Activated CD4-positive, CD25-positive, alpha-beta regulatory T cell treated with anti-CD3 and anti-CD28 coated beads, Interleukin-2, amount 50 U/mL, for 24 hours (primary cell): ENCODE measurements around the gene PPP1R12C.
"Not testable (repeated sequence)": the region's sequence is repeated elsewhere in the genome, so short reads cannot be mapped to it uniquely, and the experiment has no call there.

ENCODE experiments used
- ATAC-seq, 2 donors: fragments of 150-1000 bp; cut with Tn5 transposase; one replicate each; pipeline ENCODE4 v1.10.0; 2021; ENCODE audit warnings: mild to moderate bottlenecking in 1 of 2, moderate library complexity in 1 of 2

PPP1R12C gene

DNA sequence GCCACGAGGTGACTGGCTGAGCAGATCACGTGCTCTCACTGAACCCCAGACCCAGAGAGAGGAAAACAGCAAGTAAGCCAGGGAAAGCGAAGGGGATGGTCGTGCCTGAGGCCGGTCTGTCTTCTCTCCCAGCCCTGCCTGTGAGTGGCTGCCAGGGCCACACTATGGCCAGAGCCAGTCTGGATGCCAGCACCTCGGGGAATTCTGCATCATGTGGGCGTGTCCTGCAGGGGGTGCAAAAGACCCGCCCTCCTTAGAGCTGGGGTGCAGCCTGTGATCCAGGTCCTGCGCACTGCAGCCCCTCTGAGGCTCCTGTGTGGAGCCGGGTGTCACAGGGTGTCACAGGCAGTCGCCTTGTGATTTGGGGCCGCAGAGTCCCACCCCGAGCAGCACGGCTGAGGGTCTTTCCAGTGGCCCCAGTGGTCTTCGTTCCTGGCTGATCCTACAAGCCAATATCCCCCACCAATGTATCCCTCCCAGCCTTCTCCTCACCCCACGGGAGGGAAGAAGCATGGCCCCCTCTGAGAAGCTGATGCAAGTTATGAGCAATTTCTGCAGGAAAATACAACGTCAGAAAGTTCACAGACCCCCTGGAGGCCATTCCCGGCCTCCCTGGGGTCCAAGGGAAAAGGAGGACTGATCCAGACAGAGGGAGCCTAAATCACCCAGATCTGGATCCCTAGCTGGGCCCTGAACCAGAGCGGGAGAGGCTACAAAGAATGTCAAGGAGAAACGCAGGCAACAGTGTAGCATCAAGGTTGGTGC is 7.7 kb downstream of the PPP1R12C start:
- no peak for ATAC-seq

- not testable (repeated sequence) for ATAC-seq
Measured at GRCh38 chr19:55107252-55107651, 10.2 kb downstream of the PPP1R12C start.

GRCh38 chr19:55106591-55106990 is 10.8 kb downstream of the PPP1R12C start:
- no peak for ATAC-seq

- no peak for ATAC-seq
Measured at GRCh38 chr19:55105237-55105636, 12.2 kb downstream of the PPP1R12C start.

DNA sequence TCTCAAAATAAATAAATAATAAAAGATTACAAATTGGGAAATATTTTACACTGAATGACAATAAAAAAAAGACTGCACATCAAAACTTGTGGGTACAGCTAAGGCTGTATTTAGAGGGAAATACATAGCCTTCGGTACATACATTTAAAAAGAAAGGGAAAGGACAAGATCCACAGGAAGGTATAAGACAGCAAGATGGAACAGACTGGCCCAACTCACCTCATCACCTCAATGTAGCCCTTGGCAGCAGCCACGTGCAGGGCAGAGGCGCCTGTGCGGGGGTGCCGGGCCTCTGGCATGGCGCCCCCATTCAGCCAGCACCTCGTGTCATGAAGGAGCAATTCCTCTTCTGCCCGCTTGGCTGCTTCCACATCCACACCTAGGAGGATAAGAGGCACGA is 14.2 kb downstream of the PPP1R12C start:
- no peak for ATAC-seq

DNA sequence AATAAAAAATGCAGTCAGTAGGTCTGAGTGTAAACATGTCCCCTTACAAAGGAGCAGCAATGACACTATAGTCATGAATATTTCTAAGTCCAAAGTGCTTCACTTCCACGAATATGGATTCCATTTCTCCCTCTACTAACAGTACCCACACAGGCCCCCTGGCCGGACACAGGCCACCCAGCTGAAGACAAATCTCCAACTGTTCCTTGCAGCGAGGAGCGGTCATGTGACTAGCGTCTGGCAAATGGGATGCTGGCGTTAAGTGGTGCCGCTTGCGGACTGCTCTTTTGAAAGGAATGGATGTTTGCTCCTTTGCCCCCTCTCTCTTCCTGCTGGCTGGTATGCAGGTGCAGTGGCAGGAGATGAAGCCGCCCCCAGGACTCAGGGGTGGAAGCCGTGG is 16.2 kb downstream of the PPP1R12C start:
- ATAC-seq, result no peak

- ATAC-seq, result no peak
Measured at GRCh38 chr19:55099557-55100506, 17.6 kb downstream of the PPP1R12C start.

DNA sequence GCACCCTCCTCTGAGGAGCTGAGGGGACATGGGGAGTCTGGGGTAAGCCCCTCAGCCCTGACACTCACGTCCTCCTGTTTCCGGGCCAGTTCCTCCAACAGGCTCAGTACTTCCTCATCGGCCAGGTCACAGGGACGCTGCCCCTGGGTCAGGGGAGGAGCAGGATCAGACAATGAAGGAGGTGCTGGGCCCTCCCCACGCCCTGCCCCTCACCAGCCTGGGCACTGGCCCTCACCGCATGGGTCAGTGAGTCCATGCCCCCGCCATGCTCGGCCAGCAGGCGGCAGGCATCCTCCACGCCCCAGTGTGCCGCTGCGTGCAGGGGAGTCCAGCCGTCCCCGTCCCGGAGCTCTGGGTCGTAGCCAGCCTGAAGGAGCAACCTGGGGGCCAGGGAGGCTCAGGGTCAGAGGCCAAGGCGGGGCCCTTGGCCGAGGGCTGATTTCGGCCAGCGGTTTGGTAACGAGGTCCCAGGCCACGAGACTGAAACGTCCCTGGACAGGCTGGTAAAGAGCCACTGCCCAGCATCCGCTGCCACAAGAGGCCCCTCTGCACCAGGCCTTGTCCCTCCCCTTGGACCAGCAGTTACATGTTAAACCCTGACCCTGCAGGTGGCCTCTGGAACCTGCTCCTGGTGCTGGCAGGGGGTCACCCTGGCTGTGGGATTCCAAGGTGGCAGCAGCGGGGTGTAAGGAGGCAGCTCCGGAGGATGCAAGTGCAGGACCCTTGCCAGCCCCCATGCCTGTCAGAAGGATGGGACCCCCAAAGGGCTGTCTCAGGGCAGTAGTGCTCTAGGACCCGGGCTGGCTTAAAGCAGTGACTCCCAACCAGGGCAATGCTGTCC is 18.5 kb downstream of the PPP1R12C start:
- ATAC-seq, result no peak

DNA sequence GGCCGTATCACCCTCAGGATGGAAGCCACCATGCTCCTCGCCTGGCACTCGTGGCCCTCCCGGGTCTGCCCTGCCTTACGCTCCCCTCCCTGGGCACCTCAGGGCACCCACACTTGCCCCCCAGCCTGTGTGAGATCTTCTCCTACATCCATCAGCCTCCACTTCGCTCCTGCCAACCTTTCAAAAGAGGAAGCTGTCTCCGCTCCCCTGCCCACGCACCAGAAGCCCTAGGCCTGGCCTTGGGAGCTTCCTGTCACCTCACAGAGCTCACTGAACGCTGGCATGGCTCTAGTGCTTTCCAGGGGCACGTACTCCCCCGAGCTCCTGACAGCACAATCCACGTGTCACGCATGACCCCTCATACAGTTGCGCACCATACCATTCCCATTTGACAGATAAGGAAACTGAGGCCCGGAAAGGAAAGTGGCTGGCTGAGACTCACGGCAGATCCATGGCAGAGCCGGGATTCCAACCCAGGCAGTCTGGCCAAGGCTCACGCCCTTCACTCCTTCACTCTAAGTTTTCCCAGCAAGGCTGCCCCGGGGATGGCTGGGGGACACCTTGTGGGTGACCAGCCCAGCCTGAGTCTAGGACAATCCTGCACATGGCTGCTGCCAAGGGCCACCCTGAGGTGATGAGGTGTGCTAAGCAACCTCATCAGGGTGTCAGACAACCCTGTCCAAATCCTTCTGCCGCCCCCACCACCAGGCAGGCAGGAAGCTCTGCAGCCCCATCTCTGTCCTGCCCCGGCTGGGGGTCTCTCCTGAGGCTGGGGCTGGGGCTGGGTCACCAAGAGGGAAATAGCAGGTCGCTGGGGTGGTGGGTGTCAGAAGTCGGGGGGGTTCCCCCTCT is 19.3 kb downstream of the PPP1R12C start:
- ATAC-seq, result no peak

DNA sequence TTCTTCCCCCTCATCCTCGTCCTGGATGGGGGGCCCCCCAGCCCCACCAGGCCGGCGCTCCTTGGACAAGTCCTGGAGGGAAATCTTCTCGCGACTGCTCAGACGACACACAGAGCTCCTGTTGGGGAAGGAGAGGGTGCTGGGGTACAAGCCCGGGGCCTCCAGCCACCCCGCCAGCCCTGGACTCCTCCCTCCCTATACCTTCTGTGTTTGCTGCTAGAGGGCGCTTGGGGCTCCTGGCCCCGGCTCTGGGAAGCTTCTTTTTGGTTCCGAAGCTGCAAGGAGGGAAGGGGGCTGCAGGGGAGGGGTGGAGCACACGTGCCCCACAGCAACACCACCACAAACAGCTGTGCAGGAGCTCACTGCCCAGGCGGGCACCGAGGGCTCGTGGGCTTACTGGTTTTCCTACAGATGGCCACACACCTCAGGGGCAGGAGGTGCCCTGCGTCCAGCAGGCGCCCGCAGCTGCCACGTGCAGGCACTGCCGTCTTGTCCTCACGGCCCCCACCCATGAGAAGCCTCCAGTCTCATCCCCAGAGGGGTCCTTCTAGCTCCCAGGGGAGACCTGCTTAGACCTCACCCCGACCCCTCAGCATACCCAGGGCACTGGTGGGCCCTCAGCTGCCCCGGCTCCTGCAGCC is 21.3 kb downstream of the PPP1R12C start:
- ATAC-seq, result no peak

- no peak for ATAC-seq
Measured at GRCh38 chr19:55095260-55096060, 22.0 kb downstream of the PPP1R12C start.

GRCh38 chr19:55094456-55095259 is 22.8 kb downstream of the PPP1R12C start:
- no peak for ATAC-seq

DNA sequence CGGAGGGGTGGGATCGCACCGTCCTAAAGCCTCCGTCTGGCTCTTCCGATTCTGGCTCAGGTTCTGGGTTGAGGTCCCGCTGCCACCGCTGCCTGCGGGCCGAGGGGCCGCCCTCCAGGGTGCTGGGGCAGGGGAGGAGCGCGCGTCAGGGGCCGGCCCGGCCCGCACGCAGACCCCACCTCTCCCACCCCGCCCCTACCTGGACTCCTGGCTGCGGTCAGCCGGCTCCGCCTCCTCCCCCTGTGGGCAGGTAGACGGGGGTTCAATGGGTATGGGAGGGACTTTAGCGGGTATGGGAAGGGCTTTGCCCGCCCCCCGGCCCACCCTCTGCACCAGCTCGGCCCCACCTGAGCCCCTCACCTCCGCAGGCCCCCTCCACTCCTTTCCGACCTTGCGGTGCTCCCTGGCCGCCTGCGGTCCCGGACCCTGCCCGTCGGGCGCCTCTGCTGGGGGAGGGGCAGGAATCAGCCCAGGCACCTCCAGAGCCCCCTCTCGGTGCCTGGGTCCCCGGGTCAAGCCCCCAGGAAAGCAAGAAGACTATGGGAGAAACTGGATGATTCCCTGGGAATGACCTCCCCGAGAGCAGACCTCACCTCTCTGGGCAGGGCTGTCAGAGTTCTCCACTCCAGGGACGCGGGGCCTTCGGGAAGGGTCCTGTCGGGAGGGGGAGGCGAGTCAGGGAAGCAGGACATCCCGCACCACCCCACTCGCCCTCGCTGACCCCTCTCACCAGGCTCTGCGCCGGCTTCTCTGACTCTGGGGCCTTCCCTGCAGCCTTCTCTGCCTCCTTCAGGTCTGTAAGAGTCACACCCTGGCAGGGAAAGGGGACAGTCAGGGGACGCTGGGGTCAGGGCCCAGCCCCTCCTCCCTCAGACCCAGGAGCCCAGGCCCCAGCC is 24.8 kb downstream of the PPP1R12C start:
- no peak for ATAC-seq

DNA sequence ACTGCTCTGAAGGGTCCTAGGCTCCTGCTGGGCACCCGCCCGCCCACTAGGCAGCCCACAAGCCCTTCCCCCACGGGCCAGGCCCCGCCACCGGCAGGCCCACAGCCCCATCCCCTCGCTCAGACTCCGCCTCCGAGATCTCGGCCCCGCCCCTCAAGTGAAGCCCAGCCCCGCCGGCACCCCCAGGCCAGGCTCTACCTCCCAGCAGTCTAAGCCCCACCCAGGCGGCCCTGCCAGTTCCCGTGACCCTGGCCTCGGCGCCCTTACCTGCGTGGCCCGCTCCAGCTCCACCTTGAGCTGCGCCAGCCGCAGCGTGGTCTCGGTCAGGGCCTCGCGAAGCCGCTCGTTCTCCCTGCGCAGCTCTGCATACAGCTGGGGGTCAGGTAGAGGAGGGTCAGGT is 25.5 kb downstream of the PPP1R12C start:
- ATAC-seq, result no peak

DNA sequence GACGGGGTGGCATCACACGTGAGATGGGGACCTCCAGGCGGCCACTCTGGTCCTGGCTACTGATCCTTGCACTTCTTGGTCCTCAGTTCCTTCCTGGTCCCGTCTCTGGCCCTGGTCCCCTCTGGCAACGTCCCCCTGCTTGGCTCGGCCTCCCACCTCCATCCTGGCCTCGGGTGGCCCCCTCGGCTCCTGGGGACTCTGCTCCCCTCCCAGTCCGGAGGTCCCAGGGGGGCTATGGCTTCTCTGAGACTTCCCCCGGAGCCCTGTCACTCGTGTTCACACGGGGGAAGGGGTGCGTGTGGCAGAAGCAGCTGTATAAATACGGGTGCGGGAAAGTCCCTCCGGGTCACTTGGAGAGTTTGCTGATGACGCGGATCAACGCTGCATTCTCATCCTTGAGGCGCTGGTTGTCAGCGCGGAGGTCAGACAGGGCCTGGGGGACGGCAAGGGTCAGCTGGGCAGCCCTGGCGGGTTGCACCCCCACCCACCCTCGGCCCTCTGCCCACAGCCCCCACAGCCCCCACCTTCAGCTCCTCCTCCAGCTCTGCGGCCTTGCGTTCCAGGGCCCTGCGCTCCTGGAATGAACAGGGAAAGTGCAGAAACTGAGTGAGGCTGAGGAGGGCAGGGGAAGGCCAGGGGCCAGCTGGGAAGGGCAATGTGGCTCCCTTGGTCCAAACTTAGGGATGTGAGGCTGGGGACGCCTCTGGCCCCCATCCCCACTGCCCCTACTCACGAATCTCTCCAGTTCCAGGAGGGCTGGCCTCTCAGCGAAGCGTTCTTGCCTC is 26.1 kb downstream of the PPP1R12C start:
- ATAC-seq, result no peak

DNA sequence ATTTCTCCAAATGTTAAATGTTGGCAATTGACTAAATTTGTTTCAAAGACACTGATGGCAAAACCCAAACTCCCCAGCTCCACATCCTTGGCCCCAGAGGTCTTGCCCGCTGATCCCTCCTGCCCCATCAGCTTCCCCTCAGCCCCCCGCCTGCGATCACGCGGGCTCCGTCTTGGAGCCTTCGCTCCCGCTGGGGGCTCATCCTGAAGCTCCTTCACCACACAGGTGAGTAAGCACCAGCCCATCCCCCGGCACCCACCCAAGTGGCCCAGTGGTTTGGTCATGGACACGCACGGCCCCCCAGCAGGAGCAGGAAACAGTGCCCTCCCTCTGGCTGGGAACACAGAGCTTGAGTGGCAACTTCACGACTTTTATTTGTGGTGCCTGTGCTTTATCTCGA is 26.9 kb downstream of the PPP1R12C start:
- no peak for ATAC-seq

- ATAC-seq, result no peak
Measured at GRCh38 chr19:55089342-55089944, 28.0 kb downstream of the PPP1R12C start.
